Measurements from ENCODE around the gene SNRPB.

Gene SNRPB

GRCh38 chr20:2418388-2418787 is 52.2 kb downstream of the SNRPB start:
- DNase-seq = no peak

- DNase-seq = no peak
Measured at GRCh38 chr20:2417213-2417541, 53.4 kb downstream of the SNRPB start.

DNA sequence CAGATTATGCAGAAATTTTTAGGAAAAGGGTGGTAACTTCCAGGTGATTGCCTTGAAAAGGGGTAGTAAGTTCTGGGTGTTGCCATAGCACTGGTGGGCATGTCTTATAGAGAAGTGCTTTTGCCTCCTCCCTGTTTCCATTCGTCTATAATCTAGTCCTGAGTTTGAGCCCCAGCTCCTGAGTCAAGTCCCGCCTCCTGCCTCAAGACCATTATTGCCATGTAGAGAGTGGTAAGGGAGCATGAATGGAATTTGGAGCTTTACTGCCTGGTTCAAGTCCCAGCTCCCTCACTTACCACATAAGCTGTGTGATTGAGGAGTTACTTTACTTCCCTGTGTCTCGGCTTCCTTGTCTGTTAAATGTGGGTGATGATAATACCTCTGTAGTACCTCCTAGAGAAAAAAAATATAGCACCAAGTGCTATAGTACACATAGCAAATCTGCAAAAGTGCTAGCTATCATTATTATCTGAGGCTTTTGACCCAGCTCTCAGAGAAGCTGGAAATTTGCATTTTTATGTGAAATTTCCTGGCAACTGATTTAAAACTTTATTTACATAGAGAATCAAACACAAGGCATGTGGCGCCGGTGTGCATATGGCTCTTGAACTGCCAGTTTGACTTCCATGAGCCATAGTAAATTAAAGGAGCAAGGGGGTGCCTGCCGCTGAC is 53.9 kb downstream of the SNRPB start:
- DNase-seq = no peak

All from NCI-H524 treated with DMSO at 0.1 percent for 48 hours (cell line).